Measurements from ENCODE around the gene MYPN. TPM values are rescaled to one million over a fixed set of nuclear protein-coding genes. Genes with fewer than 3 reads are reported as not detected.

The MYPN gene
- total RNA-seq, 1 experiment from 2014 or later = 6.0 TPM

DNA sequence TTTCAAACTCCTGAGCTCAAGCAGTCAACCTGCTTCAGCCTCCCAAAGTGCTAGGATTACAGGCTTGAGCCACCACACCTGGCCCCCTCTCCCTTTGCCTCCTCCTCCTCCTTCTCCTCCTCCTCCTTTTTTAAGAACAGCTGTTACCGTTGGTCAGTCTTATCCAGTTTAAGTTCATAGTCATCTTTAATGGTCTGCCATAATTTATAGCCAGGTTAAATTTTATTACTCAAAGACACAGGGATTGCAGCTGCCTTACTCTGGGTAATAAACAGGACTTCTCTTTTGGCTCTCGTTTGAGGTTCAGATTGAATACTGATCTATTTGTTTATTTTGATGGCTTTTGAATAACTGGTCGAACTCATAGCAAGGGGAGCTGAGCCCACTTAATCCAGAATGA, 87.4 kb downstream of the MYPN start:
- ATAC-seq (no peak), DNase-seq (no peak)
- TF ChIP-seq EZH2phosphoT487 (IDR thresholded peaks at IDR 0.05; ENCODE audit: borderline replicate concordance, low read length) (no peak), EZH2 (IDR thresholded peaks at IDR 0.05; ENCODE audit: low read length, unreplicated experiment) (no peak)
- TF ChIP-seq, protein P1, sequence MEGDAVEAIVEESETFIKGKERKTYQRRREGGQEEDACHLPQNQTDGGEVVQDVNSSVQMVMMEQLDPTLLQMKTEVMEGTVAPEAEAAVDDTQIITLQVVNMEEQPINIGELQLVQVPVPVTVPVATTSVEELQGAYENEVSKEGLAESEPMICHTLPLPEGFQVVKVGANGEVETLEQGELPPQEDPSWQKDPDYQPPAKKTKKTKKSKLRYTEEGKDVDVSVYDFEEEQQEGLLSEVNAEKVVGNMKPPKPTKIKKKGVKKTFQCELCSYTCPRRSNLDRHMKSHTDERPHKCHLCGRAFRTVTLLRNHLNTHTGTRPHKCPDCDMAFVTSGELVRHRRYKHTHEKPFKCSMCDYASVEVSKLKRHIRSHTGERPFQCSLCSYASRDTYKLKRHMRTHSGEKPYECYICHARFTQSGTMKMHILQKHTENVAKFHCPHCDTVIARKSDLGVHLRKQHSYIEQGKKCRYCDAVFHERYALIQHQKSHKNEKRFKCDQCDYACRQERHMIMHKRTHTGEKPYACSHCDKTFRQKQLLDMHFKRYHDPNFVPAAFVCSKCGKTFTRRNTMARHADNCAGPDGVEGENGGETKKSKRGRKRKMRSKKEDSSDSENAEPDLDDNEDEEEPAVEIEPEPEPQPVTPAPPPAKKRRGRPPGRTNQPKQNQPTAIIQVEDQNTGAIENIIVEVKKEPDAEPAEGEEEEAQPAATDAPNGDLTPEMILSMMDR (conservative IDR thresholded peaks at IDR 0.05; ENCODE audit: low read depth, low read length) = no peak
- H3K36me3 ChIP-seq (ENCODE audit: low read depth, low read length) = no peaks in the 10 kb centered on the region
- no peak overlapping the region for H3K4me2 ChIP-seq (ENCODE audit: low read length)
- H3K79me2 ChIP-seq (ENCODE audit: low read length) = no peaks in the 10 kb centered on the region
- no peaks in the 10 kb centered on the region for H3K9me3 ChIP-seq (ENCODE audit: low read length)
- ChIA-PET POLR2A (ENCODE audit: unreplicated experiment) (no interaction called here), CTCF (no interaction called here)
- no TSS peak for BruUV-seq (replicated peaks)
- H4K20me1 ChIP-seq (ENCODE audit: low read length) = no peaks in the 10 kb centered on the region
- H3K27me3 ChIP-seq (ENCODE audit: low read length) = no peaks in the 10 kb centered on the region
- H2AFZ ChIP-seq (ENCODE audit: low read length) = no peak overlapping the region
- intact Hi-C loops (cut with micrococcal nuclease) = no loop called here
- peaks cover 10% of the 10 kb centered on the region for H3K4me1 ChIP-seq (ENCODE audit: insufficient read depth, low read length)
- H3K4me3 ChIP-seq (ENCODE audit: low read length) = no peak overlapping the region
- H3K9ac ChIP-seq (ENCODE audit: low read length) = no peak overlapping the region
- H3F3A ChIP-seq (ENCODE audit: low read length, unreplicated experiment) = no peaks in the 10 kb centered on the region
- H3K27ac ChIP-seq (ENCODE audit: low read length) = no peak overlapping the region
- H3K9me2 ChIP-seq (replicated peaks; ENCODE audit: low read length) = no peaks in the 10 kb centered on the region

DNA sequence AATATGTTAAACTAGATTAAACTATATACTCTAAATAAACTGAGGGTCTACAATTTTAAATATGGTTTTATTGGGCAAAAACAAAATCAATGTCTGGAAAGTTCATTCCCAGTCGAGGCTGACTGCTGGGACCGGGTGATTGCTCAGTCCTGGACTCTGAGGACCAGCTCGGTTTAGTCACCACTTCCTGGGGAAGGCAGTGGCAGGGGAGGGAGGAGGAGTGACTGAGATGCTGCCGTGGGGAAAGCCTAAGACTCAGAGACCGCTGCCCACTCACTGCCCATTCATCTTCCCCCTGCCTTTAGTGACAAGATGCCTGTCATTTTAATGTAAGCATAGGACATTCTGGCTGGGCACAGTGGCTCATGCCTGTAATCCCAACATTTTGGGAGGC, 93.7 kb downstream of the MYPN start:
- Histone ChIP-seq H3K27me3 (ENCODE audit: low read length) (no peaks in the 10 kb centered on the region), H3K27ac (ENCODE audit: low read length) (no peak overlapping the region), H3K9ac (ENCODE audit: low read length) (no peak overlapping the region), H3K9me3 (ENCODE audit: low read length) (no peaks in the 10 kb centered on the region), H2AFZ (ENCODE audit: low read length) (no peak overlapping the region), H3K4me1 (ENCODE audit: insufficient read depth, low read length) (0 out of 2 replicates have a peak, but pooled peaks cover 5% of the 10 kb centered on the region), H3K36me3 (ENCODE audit: low read depth, low read length) (no peaks in the 10 kb centered on the region), H3K9me2 (replicated peaks; ENCODE audit: low read length) (no peaks in the 10 kb centered on the region), H3K79me2 (ENCODE audit: low read length) (no peaks in the 10 kb centered on the region), H3K4me3 (ENCODE audit: low read length) (no peak overlapping the region), H3F3A (ENCODE audit: low read length, unreplicated experiment) (no peaks in the 10 kb centered on the region), H4K20me1 (ENCODE audit: low read length) (no peaks in the 10 kb centered on the region), H3K4me2 (ENCODE audit: low read length) (no peak overlapping the region)
- TF ChIP-seq, protein P1 (conservative IDR thresholded peaks at IDR 0.05; ENCODE audit: low read depth, low read length) = no peak
- TF ChIP-seq EZH2 (IDR thresholded peaks at IDR 0.05; ENCODE audit: low read length, unreplicated experiment) (no peak), EZH2phosphoT487 (IDR thresholded peaks at IDR 0.05; ENCODE audit: borderline replicate concordance, low read length) (no peak)
- ChIA-PET POLR2A (ENCODE audit: unreplicated experiment) (interaction anchor here (0.5 to 0.7 kb wide), 2 partner anchors 96 to 128 kb away, joined by 3 to 12 read pairs; no protein-coding TSS in a partner anchor), CTCF (interaction anchor here (0.7 to 1.2 kb wide), 3 partner anchors 10 to 414 kb away, joined by 3 to 5 read pairs (median 3); no protein-coding TSS in a partner anchor)
- no TSS peak for BruUV-seq (replicated peaks)
- peak; percentile 99 for ATAC-seq
- intact Hi-C loops (cut with micrococcal nuclease) = no loop called here
- DNase-seq = peak; percentile 79

DNA sequence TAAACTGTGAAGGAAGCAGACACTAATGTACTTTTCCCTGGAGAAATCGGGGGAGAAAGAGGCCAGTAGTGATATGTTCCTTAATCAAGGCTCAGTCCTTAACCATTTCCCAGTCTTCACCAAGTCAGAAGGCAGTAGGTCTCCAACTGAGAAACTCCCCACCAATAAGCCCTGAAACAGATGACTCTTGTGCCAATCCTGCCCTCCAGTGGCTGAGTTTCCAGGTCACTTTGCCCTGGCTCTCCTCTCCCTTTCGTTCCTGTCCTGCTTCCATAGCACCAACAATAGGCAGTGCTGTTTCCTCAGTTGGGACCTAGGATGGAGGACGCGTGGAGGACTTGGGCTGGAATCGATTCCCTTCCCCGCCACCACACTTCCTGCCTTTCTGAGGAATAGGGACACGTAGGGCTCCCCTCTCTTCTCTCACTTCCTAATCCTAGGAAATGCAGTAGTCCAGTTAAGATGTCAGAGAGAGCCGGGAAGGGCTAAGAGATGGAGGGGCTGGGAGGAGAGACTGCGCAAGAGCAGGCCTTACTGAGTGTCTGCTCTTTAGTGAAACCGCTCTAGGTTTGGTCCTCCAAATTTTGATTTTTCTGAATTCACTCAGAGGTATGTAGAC, 99.2 kb downstream of the MYPN start:
- no peaks in the 10 kb centered on the region for H3K9me3 ChIP-seq (ENCODE audit: low read length)
- no peak for TF ChIP-seq EZH2 (IDR thresholded peaks at IDR 0.05; ENCODE audit: low read length, unreplicated experiment)
- TF ChIP-seq, protein P1 (conservative IDR thresholded peaks at IDR 0.05; ENCODE audit: low read depth, low read length) = peak; percentile 99
- no peak for TF ChIP-seq EZH2phosphoT487 (IDR thresholded peaks at IDR 0.05; ENCODE audit: borderline replicate concordance, low read length)
- ATAC-seq (peak; percentile 95), DNase-seq (peak; percentile 96)
- ChIA-PET POLR2A (ENCODE audit: unreplicated experiment) (no interaction called here), CTCF (interaction anchor here (0.5 to 1.3 kb wide), 2 partner anchors 125 to 393 kb away, joined by 3 to 8 read pairs; no protein-coding TSS in a partner anchor)
- no peak overlapping the region for H3K9ac ChIP-seq (ENCODE audit: low read length)
- no peak overlapping the region for H3K4me2 ChIP-seq (ENCODE audit: low read length)
- no peak overlapping the region for H3K4me3 ChIP-seq (ENCODE audit: low read length)
- H3K27ac ChIP-seq (ENCODE audit: low read length) = no peak overlapping the region
- H3K4me1 ChIP-seq (ENCODE audit: insufficient read depth, low read length) = no peaks in the 10 kb centered on the region
- no peaks in the 10 kb centered on the region for H4K20me1 ChIP-seq (ENCODE audit: low read length)
- no peaks in the 10 kb centered on the region for H3K36me3 ChIP-seq (ENCODE audit: low read depth, low read length)
- intact Hi-C loops (cut with micrococcal nuclease) = loop anchor here (1.0 to 5.0 kb wide), 4 partner anchors 52 to 426 kb away; no protein-coding TSS in a partner anchor
- no peaks in the 10 kb centered on the region for H3F3A ChIP-seq (ENCODE audit: low read length, unreplicated experiment)
- no TSS peak for BruUV-seq (replicated peaks)
- H2AFZ ChIP-seq (ENCODE audit: low read length) = peak overlapping the region; percentile 54
- no peaks in the 10 kb centered on the region for H3K9me2 ChIP-seq (replicated peaks; ENCODE audit: low read length)
- no peaks in the 10 kb centered on the region for H3K79me2 ChIP-seq (ENCODE audit: low read length)
- H3K27me3 ChIP-seq (ENCODE audit: low read length) = no peaks in the 10 kb centered on the region

Measured in PC-3 (cell line).